ENCODE results near the gene DAPK2.

Gene DAPK2

DNA sequence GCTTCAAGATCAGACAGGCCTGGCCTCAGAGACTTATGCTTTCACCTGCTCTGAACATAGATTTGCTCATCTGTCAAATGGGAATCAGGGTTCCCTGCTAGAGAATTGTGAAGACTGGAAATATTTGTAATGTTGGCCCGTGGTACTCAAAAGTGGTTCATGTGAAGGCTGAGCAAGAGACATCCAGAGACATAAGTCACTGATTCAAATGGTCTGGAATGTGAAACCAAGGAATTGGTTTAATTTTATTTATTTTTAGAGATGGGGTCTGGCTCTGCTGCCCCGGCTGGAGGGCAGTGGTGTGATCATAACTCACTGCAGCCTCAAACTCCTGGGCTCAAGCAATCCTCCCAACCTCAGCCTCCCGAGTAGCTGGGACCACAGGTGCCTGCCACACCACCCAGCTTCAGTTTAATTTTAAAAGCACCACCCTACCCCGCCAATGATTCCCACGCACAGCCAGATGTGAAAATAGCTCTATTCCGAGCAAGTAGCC, 60.1 kb downstream of the DAPK2 start:
- Histone ChIP-seq H3K27me3 (no peaks in the 10 kb centered on the region), H3K9me3 (no peaks in the 10 kb centered on the region), H3K4me3 (ENCODE audit: low read depth in 1 of 2, low read length in 1 of 2) (peak overlapping the region; percentile 33 to 37), H3K27ac (peak overlapping the region; percentile 96), H3K4me1 (ENCODE audit: control insufficient read depth in 1 of 2, insufficient read depth in 1 of 2, low read depth in 1 of 2, low read length in 1 of 2) (peaks cover 96 to 99% of the 10 kb centered on the region in 2 experiments), H3K36me3 (peaks cover 19% of the 10 kb centered on the region)
- TF ChIP-seq, protein P1, sequence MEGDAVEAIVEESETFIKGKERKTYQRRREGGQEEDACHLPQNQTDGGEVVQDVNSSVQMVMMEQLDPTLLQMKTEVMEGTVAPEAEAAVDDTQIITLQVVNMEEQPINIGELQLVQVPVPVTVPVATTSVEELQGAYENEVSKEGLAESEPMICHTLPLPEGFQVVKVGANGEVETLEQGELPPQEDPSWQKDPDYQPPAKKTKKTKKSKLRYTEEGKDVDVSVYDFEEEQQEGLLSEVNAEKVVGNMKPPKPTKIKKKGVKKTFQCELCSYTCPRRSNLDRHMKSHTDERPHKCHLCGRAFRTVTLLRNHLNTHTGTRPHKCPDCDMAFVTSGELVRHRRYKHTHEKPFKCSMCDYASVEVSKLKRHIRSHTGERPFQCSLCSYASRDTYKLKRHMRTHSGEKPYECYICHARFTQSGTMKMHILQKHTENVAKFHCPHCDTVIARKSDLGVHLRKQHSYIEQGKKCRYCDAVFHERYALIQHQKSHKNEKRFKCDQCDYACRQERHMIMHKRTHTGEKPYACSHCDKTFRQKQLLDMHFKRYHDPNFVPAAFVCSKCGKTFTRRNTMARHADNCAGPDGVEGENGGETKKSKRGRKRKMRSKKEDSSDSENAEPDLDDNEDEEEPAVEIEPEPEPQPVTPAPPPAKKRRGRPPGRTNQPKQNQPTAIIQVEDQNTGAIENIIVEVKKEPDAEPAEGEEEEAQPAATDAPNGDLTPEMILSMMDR (IDR thresholded peaks at IDR 0.05), result no peak

DNA sequence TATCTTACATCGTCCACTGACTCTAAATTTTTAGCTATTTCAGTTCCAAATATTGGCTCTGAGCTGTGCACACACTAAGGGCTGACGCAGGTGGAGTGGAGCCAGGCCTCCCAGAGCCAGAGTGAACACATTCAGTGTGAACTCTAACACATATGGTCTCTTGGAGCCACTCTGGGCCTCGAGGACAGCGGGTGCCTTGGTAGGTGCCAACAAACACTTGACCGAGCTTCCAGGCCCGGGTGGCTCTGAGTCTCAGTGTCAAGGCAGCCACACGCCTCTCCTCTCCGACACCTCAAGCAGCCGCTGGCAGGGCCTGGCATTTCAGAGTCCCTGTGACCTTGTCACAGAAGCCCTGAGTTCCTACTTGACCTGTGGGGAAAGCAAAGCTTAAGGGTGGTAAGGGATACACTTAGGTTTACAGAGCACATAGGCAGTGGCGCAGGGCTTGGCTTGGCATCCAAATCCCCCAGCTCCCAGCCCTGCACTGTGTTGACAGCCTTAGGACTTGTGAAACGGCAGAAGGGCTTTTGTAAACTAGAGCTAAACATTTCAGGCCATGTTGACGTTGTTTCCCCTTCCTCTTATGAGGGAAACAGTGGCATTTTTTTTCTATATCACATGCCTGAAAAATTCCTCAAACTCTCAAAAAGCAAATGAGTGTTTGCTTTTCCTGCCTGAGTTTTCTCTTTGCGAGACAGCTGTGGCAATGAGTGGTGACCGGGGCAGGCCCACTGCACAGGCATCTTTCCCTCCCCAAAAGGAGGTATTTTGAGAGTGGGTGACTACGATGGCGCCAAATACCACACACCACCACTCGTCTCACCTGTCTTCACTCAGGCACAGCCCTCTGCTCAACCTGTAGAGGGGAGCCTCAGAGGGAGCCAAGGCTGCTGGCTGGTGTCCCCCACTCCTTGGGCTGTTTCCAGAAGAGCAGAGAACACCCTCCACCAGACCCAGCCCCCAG, 60.8 kb downstream of the DAPK2 start:
- H3K9me3 ChIP-seq, result no peaks in the 10 kb centered on the region
- peak overlapping the region; percentile 33 to 37 for H3K4me3 ChIP-seq (ENCODE audit: low read depth in 1 of 2, low read length in 1 of 2)
- H3K27me3 ChIP-seq, result no peaks in the 10 kb centered on the region
- TF ChIP-seq, protein P1 (IDR thresholded peaks at IDR 0.05), result no peak
- peaks cover 89 to 92% of the 10 kb centered on the region in 2 experiments for H3K4me1 ChIP-seq (ENCODE audit: control insufficient read depth in 1 of 2, insufficient read depth in 1 of 2, low read depth in 1 of 2, low read length in 1 of 2)
- peaks cover 25% of the 10 kb centered on the region for H3K36me3 ChIP-seq
- peak overlapping the region; percentile 96 for H3K27ac ChIP-seq

DNA sequence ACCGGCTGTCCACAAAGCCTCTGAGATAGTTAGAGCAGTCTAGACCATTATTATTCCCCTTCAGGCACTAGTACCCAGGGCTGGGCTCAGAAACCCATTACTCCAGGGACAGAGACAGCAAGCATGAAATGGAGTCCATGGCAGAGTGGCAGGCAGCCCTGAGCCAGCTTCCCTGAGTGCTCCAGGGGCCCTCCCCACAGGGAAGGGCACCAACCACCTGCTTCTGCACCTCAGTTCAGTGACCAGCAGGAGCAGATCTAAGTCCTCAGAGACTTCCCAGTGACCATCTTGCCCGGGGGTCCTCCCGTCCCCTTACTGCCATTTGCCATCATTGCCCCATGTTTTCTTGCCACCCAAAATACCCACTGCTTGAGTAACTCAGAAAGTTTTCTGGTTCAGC, 62.0 kb downstream of the DAPK2 start:
- Histone ChIP-seq H3K27me3 (no peaks in the 10 kb centered on the region), H3K27ac (peak overlapping the region; percentile 96), H3K36me3 (peaks cover 37% of the 10 kb centered on the region), H3K4me1 (ENCODE audit: control insufficient read depth in 1 of 2, insufficient read depth in 1 of 2, low read depth in 1 of 2, low read length in 1 of 2) (peaks cover 77 to 80% of the 10 kb centered on the region in 2 experiments), H3K9me3 (no peaks in the 10 kb centered on the region), H3K4me3 (ENCODE audit: low read depth in 1 of 2, low read length in 1 of 2) (peak overlapping the region in 1 of 2 experiments; percentile 37)
- TF ChIP-seq, protein P1 (IDR thresholded peaks at IDR 0.05), result no peak

DNA sequence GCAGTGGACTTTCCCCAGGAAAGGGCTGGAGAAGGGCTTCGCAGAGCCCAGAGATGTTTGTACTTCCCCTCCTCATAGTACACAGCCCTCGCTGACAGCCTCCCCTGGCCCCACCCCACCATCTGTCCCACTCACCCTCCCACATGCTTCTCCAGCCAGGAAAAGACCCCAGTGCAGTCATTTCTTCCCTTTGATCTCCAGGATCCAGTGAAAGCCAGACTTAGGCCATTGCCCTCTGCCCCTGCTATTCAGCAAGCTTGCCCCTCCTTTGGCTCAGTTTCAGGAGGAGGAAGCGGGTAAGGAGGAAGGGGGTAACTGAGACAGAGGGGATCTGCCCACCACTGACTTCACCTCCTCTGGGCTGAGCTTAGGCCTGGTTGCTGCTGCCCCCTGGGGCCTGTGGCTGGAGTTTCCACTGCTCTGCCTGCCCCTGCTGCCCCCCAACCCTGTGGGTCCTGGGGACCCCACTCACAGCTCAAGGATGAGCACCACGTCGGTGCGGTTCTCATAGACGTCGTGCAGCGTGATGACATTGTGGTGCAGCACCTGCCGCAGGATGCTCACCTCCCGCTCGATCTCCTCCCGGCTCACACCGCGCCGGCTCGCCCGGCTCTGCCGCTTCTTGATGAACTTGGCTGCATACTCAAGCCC, 63.1 kb downstream of the DAPK2 start:
- Histone ChIP-seq H3K36me3 (peaks cover 47% of the 10 kb centered on the region), H3K27ac (peak overlapping the region; percentile 96), H3K4me1 (ENCODE audit: control insufficient read depth in 1 of 2, insufficient read depth in 1 of 2, low read depth in 1 of 2, low read length in 1 of 2) (peaks cover 66 to 68% of the 10 kb centered on the region in 2 experiments), H3K9me3 (no peaks in the 10 kb centered on the region), H3K4me3 (ENCODE audit: low read depth in 1 of 2, low read length in 1 of 2) (no peak overlapping the region), H3K27me3 (no peaks in the 10 kb centered on the region)
- TF ChIP-seq, protein P1 (IDR thresholded peaks at IDR 0.05), result no peak

DNA sequence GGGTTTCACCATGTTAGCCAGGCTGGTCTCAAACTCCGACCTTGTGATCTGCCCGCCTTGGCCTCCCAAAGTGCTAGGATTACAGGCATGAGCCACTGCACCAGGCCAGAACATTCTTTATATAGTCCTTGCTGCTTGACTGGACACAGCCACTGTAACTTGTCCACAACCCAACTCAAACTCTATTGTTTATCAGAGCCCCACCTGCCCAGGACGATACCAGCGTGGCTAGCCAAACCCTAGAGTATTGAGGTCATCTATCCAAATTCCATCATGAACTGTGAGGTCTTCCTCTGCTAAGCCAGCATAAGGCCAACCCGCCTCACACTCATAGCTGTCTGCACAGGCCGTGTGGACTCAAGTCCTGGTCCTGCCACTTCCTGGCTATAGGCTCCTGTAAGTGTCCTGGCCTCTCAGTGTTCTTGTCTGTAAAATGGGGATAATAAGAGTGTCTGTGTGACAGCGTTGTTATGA, 63.9 kb downstream of the DAPK2 start:
- Histone ChIP-seq H3K36me3 (peaks cover 52% of the 10 kb centered on the region), H3K9me3 (no peaks in the 10 kb centered on the region), H3K4me1 (ENCODE audit: control insufficient read depth in 1 of 2, insufficient read depth in 1 of 2, low read depth in 1 of 2, low read length in 1 of 2) (peaks cover 58 to 61% of the 10 kb centered on the region in 2 experiments), H3K27me3 (no peaks in the 10 kb centered on the region), H3K27ac (peak overlapping the region; percentile 96), H3K4me3 (ENCODE audit: low read depth in 1 of 2, low read length in 1 of 2) (no peak overlapping the region)
- TF ChIP-seq, protein P1 (IDR thresholded peaks at IDR 0.05), result no peak
